ENCODE data around the gene SNX22.

The SNX22 gene

DNA sequence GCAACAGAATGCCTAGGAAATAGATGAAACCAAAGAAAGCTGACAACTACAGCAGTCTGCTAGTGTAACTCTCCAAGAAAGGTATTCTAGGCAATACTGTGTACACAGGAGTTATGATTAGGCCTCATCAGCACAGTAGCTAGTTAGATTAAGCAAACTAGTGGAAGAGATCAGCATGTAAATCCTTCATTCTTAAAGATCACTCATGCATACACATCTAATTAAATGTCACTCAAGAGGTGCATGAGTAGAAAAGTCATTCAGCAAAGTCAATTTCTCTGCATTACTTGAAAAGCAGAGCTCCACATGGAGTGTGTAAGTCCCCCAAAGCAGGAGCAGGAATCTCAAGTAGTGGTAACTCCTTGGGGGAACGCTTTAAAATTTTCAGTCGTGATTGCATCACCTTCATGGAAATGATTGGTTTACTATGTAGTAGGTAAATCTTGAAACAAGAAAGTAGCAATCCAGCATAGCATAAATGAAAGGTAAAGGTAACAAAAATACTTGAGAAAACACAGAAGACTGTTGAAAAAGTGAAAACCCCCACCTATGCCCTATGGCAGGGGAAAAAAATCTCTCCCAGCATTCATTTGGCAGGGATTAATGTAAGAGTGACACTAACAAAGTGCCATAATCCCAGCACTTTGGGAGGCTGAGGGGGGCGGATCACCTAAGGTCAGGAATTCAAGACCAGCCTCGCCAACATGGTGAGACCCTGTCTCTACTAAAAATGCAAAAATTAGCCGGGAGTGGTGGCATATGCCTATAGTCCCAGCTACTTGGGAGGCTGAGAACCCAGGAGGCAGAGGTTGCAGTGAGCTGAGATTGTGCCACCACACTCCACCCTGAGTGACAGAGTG lies 40.7 kb downstream of the SNX22 start:
- peaks cover 8% of the 10 kb centered on the region for H3K36me3 Mint-ChIP-seq
- H3K4me1 Mint-ChIP-seq (ENCODE audit: low read depth) = peaks cover 2% of the 10 kb centered on the region
- H3K4me3 Mint-ChIP-seq = no peak overlapping the region
- H3K27me3 Mint-ChIP-seq = no peaks in the 10 kb centered on the region
- no peak overlapping the region for H3K27ac Mint-ChIP-seq
- no peaks in the 10 kb centered on the region for H3K9me3 Mint-ChIP-seq (ENCODE audit: low read depth)

DNA sequence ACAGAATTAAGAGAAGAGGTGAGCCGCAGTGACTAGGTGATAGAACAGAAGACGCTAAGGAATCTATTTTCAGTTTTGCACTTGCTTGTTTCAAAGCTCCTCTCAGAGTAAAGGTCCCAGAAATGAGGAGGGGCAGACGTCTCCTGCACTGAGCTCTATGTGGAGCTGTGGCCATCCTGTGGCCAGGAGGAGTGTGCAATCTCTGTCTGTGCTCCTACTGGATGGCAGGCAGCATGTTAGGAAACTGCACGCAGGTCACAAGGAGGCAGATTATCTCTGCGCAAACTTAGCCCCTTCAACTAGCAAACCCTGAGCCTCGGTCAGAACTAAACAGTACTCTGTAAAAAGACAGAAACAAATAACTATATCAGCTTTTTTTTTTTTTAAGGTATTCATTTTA lies 42.4 kb downstream of the SNX22 start:
- H3K27me3 Mint-ChIP-seq = no peaks in the 10 kb centered on the region
- no peak overlapping the region for H3K4me3 Mint-ChIP-seq
- peaks cover 8% of the 10 kb centered on the region for H3K36me3 Mint-ChIP-seq
- no peaks in the 10 kb centered on the region for H3K4me1 Mint-ChIP-seq (ENCODE audit: low read depth)
- H3K27ac Mint-ChIP-seq = no peak overlapping the region
- no peaks in the 10 kb centered on the region for H3K9me3 Mint-ChIP-seq (ENCODE audit: low read depth)

DNA sequence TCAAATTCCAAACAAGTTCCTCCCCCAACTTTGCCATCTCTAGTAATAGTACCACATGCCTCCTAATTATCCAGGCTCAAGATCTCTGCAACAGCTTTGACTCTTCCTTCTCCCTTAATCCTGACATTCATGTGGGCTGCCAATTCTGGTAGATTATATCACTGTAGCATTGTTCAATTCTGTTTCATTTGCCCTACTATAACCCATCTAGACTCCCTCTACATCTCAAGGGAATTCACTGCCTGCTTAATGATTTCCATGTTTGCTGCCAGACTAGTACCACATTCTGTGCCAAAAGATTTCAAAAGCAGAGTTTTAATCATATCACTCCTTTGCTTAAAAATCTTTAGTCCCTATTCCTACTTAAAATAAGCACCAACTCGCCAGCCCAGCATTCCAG lies 45.9 kb downstream of the SNX22 start:
- no peak overlapping the region for H3K27ac Mint-ChIP-seq
- peaks cover 8% of the 10 kb centered on the region for H3K36me3 Mint-ChIP-seq
- H3K27me3 Mint-ChIP-seq = no peaks in the 10 kb centered on the region
- H3K4me3 Mint-ChIP-seq = no peak overlapping the region
- H3K9me3 Mint-ChIP-seq (ENCODE audit: low read depth) = no peaks in the 10 kb centered on the region
- H3K4me1 Mint-ChIP-seq (ENCODE audit: low read depth) = no peaks in the 10 kb centered on the region

DNA sequence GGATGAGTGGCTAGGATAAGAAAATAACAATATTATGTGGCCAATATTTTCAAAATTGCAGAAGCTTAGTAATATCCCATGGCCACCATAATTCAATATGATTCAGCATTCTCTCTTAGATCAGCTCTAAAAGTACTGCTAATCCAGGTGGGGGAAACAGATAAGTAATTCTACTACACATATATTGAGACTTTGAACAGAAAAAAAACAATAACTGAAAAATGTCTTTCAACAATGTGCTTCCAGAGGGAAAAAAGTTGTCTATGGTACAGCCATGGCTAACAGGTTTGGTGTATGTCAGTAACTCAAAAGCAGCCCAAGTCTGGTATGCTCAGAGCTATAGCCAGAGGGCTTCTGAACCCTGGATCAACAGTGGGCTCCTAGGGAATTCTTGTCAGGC lies 53.7 kb downstream of the SNX22 start:
- Mint-ChIP-seq H3K27me3 (no peaks in the 10 kb centered on the region), H3K27ac (no peak overlapping the region), H3K9me3 (ENCODE audit: low read depth) (no peaks in the 10 kb centered on the region), H3K36me3 (no peaks in the 10 kb centered on the region), H3K4me1 (ENCODE audit: low read depth) (peaks cover 3% of the 10 kb centered on the region), H3K4me3 (no peak overlapping the region)

All from activated naive CD8-positive, alpha-beta T cell (primary cell).